ENCODE measurements around the gene TMF1.

GRCh38 chr3:69014022-69014580 is 38.0 kb downstream of the TMF1 start:
- TF ChIP-seq PKNOX1 (IDR thresholded peaks at IDR 0.05) (no peak), ARNT (IDR thresholded peaks at IDR 0.05) (no peak), SUZ12 (IDR thresholded peaks at IDR 0.05) (no peak), SP1 (IDR thresholded peaks at IDR 0.05) (no peak), CTBP1 (IDR thresholded peaks at IDR 0.05; ENCODE audit: borderline replicate concordance) (no peak), FOXM1 (IDR thresholded peaks at IDR 0.05; ENCODE audit: borderline replicate concordance) (no peak), ELF4 (IDR thresholded peaks at IDR 0.05) (no peak), HDGF (IDR thresholded peaks at IDR 0.05; ENCODE audit: borderline replicate concordance) (no peak), TARDBP (IDR thresholded peaks at IDR 0.05) (no peak), BHLHE40 (IDR thresholded peaks at IDR 0.05; ENCODE audit: borderline replicate concordance) (no peak), FOXK2 (IDR thresholded peaks at IDR 0.05) (no peak), L3MBTL2 (conservative IDR thresholded peaks at IDR 0.05) (peak; percentile 59), ZNF384 (IDR thresholded peaks at IDR 0.05) (no peak)

Data from HEK293T (cell line).